NB4 (cell line): ENCODE results near the gene PREPL.

Experiments
- TF ChIP-seq, protein P1 (sequence below): IDR thresholded peaks from one replicate; pipeline ENCODE4 v1.5.1; 2012; ENCODE audit warnings: low read depth, low read length
- TF ChIP-seq, protein P2 (sequence below): IDR thresholded peaks from 2 replicates; pipeline ENCODE4 v1.6.1; 2011; ENCODE audit warnings: low read depth, low read length

GRCh38 chr2:44277541-44277940 is 83.8 kb downstream of the PREPL start:
- TF ChIP-seq, protein P1, sequence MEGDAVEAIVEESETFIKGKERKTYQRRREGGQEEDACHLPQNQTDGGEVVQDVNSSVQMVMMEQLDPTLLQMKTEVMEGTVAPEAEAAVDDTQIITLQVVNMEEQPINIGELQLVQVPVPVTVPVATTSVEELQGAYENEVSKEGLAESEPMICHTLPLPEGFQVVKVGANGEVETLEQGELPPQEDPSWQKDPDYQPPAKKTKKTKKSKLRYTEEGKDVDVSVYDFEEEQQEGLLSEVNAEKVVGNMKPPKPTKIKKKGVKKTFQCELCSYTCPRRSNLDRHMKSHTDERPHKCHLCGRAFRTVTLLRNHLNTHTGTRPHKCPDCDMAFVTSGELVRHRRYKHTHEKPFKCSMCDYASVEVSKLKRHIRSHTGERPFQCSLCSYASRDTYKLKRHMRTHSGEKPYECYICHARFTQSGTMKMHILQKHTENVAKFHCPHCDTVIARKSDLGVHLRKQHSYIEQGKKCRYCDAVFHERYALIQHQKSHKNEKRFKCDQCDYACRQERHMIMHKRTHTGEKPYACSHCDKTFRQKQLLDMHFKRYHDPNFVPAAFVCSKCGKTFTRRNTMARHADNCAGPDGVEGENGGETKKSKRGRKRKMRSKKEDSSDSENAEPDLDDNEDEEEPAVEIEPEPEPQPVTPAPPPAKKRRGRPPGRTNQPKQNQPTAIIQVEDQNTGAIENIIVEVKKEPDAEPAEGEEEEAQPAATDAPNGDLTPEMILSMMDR, result no peak
- TF ChIP-seq, protein P2, sequence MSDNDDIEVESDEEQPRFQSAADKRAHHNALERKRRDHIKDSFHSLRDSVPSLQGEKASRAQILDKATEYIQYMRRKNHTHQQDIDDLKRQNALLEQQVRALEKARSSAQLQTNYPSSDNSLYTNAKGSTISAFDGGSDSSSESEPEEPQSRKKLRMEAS, result no peak
